Omental fat pad (tissue), 4 donors: ENCODE measurements around the gene C20orf96. TPM values are rescaled to one million over a fixed set of nuclear protein-coding genes. Genes with fewer than 3 reads are reported as not detected.
A peak's percentile ranks its signal among the peaks of the same experiment; 100 is the strongest.

Source experiments
- ATAC-seq: fragments of 150-250 bp; one replicate; pipeline ENCODE4 v1.9.1; 2016; ENCODE audit warnings: mild to moderate bottlenecking, moderate library complexity; ENCODE audit not compliant: low FRiP score
- DNase-seq: peaks from one replicate; pipeline ENCODE4 v3.0.0-alpha.2; 2019; ENCODE audit warnings: low spot score
- CTCF ChIP-seq, 3 donors: fragments of 450-650 bp; IDR thresholded peaks; one replicate each; pipeline ENCODE4 v1.5.1; 2016 to 2017; ENCODE audit warnings: antibody characterized with exemption in 3 of 3, mild to moderate bottlenecking in 3 of 3, moderate library complexity in 2 of 3
- total RNA-seq, 4 donors: library from RNA; depleted of rRNA; stranded (reverse); fragments of >200 nt; gene quantifications; one replicate each; pipeline ENCODE4 v1.1.0, GENCODE V29; 2016

C20orf96 gene
- total RNA-seq, 4 donors from 2014 or later: 1.4 to 3.0 (median 1.9) TPM

- no peak for TF ChIP-seq CTCF (IDR thresholded peaks at IDR 0.05)
- no peak for DNase-seq
- no peak for ATAC-seq
These were observed 37.8 kb upstream of the C20orf96 start for GRCh38 chr20:328027-328974.

DNA sequence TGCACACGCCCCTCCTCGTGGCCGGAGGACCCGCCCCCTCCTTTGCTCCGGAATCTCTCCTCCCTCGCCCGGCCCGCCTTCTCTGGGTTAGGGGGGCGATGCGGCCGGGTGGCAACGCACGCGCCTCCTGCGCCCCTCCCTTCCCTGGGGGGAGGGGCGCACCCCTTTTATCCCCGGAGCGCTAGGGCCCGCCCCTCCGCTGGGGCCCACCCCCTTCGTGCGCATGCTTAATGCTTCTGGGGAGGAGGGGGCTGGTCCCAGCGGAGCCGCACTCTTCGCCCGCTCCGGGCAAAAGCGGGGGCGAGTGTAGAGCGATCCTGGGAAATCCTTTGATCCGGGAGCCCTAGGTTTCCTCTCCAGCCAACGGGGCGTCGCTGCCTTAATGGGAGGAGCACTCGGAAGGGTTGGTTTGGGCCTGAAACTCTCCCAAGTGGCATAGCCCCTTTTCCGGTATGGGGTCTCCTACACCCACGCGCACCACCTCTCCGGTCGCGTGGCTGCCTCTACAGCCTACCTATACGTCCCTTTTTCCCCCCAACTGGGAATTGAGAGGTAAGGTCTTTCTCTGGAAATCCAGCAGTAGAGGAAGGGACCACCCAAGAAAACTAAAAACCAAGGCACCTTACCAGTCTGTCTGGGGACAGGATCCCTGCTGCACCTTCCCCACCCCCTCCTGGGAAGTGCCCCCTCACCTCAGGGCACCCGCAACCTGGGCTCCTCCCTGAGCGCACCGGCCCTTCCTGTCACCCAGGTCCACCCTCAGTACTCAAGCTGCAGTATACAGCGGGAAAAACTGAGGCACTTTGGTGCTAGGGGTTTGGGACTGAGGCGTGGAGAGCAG, 36.9 kb upstream of the C20orf96 start:
- TF ChIP-seq CTCF (IDR thresholded peaks at IDR 0.05): no peak
- ATAC-seq: peak; percentile 65
- no peak for DNase-seq

DNA sequence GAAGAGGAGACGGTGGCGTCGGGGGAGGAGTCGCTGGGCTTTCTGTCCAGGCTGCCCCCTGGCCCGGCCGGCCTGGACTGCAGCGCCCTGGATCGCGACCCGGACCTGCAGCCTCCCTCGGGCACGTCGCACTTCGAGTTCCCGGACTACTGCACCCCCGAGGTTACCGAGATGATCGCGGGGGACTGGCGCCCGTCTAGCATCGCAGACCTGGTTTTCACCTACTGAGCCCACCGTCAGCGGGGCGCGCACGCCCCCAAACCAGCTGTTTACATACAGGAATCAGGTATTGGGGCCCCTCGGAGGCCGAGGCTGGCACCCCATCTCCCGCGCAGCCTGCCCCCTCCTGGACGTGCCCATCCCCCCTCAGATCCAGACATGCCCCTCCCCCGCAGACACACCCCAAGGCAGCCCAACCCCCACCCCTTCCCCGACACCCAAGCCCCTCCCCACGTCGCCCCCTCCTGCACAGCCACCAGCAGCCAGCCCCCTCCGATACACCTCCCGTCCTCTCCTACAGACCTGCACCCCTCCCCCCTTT, 36.2 kb upstream of the C20orf96 start:
- TF ChIP-seq CTCF (IDR thresholded peaks at IDR 0.05): no peak
- DNase-seq (no peak), ATAC-seq (no peak)

GRCh38 chr20:325889-326644, 35.5 kb upstream of the C20orf96 start:
- no peak for DNase-seq
- TF ChIP-seq CTCF (IDR thresholded peaks at IDR 0.05): no peak
- ATAC-seq: no peak

DNA sequence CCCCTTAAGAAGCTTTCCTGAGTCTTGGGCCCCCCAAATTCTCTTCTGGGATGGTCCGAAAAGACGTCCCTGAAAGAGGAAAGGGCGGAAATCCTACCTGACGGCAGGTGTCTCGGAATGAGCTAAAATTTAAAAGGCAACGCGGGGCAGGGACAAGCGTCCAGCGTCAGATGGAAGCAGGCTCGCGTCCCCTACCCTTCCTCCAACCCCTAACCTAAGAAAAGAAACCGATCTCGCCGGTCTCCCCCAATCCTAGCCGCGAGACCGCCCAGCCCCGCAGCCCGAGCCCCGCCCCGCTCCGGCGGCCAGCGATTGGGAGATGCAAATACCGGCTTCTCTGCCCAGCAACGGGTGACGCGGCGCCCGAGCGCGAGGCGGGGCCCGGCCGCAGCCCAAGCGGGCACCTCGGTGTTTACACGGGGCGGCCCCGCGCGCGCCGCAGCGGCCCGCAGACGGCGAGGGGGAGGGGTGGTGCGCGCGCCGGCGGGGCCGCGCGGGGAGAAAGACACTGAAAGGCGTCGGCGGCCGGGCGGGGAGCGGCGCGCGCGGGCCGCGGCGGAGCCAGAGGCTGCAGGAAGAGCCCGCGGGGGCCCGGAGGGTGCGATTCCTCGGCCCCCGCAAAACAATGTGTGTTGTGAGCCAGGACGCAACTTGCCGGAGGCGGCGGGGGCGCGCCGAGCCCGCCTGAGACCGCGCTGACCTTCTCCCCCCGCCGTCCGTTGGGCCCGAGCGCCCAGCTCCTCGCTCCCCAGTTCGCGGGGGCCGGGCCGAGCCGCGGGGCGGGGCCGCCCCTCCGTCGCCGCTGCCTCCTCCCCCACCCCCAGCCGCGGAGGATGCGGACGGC, 34.7 kb upstream of the C20orf96 start, which contains the start of gene SOX12:
Gene SOX12, plus strand, starts transcription at position 508 of the 844 bp plus-strand sequence. CDS start 373 bp downstream, outside the sequence.
- ATAC-seq: peak; percentile 75
- TF ChIP-seq CTCF (IDR thresholded peaks at IDR 0.05): no peak
- DNase-seq: peak; percentile 97
